GM21737 (cell line): ENCODE measurements around the gene FOXP2.

ENCODE experiments used
- ATAC-seq: cut with Tn5 transposase; IDR thresholded peaks from one replicate; pipeline ENCODE4 v1.9.1; 2021; ENCODE audit warnings: mild to moderate bottlenecking, moderate library complexity; ENCODE audit not compliant: unreplicated experiment

Gene FOXP2

GRCh38 chr7:114708646-114709045 lies 294.0 kb downstream of the FOXP2 start:
- no peak for ATAC-seq

- no peak for ATAC-seq
Measured at GRCh38 chr7:114710499-114710898, 295.9 kb downstream of the FOXP2 start.

- ATAC-seq: no peak
Measured at GRCh38 chr7:114711241-114711640, 296.6 kb downstream of the FOXP2 start.

DNA sequence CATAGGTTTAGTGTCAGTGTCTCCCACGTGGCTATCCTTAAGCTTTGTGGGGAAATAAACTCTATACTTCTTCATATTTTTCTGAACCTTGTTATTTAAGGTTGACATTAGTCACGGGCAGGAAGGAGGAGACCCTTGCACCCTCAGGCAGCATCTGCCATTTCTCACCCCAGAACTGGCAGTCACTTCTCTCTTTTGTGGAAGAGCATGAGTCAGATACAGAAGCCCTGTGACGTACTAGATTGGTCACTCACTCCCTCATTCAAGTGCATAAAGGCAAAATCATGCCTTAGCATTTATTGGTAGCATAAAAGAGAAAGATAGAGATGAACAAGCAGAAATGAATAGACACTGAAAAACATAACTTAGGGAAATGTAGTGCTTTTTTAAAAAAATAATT lies 301.3 kb downstream of the FOXP2 start:
- ATAC-seq: no peak

DNA sequence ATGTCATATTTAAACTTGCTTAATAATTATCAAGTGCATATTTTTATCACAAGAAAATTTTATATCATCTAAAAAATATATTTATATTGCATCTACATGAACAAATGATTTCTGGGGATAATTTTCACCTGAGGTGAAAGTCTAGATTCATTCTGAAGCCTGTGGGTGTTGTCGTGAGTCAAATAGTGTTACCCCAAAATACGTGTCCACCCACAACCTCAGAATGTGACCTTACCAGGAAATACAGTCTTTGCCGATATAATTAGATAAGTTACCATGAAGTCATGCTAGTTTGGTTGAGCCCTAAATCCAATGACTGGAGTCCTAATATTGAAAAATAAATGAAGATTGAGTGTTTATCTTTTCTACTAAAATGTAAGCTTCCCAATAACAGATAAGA lies 304.2 kb downstream of the FOXP2 start:
- ATAC-seq: no peak

DNA sequence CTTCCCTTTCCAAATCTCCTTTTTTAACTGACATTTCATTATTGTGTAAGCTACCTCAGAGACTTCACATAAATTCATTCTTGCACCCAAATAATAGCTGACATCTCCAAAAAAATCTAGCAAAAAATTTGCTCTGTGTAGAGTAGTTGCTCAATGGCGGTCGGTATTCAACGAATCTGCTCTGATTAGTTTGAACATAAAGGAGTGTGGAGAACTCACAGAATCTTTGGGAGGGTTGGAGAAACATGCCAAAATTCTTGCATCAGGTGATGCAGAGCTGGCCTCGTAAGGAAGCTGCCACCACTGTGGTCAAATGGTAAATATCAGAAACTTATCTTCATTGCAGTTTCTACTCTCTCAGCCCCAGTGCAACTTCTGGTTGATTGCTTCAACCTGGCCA lies 306.1 kb downstream of the FOXP2 start:
- no peak for ATAC-seq

DNA sequence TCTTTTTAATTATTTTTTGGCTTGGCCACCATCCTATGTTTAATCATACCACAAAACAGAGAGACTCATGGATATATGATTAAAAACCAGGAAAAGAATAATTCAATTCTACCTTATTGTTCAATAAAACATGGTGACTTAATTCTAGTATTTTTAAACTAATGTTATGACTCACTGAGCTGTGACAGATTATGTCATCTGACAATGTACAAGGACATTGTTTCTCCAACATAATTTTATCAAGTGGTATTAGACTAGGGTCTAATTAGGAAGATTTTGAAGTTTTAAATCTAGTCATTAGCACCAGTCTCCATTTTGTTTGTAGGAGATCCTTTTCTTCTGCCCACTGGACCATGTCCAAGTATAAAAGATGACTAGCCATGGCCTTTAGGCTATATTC lies 307.9 kb downstream of the FOXP2 start:
- no peak for ATAC-seq

DNA sequence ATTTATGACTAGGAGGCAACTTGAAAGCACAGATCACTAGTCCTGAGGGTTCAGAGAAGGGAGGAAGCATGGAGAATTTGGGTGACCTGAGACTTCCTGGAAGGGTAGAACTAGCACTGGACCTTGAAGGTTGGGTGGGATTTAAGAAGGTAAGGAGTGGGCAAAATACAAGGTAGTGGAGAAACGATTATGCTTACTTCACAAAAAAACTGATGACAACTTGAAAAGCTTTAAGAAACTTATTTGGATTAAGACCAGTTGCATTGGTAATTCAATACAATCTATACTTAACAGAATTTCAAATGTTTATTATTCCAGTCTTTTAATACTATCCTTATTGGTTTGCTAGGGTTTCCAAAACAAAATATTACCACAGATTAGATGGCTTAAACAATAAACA lies 308.7 kb downstream of the FOXP2 start:
- no peak for ATAC-seq

DNA sequence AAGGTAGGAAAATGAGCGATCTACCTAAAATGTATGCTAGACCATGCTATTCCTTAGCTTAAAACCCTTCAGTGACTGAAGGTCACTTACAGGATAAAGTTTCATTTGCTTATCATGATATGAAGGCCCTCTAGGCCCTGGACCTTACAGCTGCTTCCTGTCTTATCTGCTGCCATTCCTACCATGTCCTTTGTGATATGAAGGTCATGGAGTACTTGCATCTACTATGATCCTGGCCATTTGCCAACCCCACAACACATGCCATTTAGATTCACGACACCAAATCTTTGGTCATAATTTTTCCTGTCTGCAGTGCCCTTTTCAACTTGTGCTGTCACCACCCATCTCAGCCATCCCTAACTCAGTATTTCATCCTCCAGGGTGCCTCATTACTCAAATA lies 325.5 kb downstream of the FOXP2 start:
- no peak for ATAC-seq

- ATAC-seq: no peak
Measured at GRCh38 chr7:114740941-114741340, 326.3 kb downstream of the FOXP2 start.

DNA sequence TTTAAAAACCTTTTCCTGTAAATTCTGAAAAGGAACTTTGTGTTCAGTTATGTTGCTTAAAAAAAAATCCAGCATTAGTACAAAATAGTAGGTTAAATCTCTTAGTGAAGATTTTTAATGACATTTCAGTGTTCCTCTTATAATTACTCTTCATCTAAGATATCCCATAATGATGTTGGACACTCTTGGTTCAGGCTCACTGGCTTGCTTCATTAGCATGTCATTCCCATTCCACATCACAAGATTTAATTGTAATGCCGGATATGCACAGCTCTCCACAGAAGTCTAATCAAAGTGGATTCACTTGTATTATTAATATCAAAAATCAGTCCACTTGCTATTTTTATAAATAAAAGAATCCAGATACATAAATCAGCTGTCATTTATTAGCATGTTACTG lies 327.3 kb downstream of the FOXP2 start:
- no peak for ATAC-seq
